GM10248 (cell line): ENCODE results near the gene EXOC3L1.

Experiments used
- CTCF ChIA-PET: fragments of 300-600 bp; sonication (Branson Sonifier 250); formaldehyde crosslinking; extraction: SDS; loops from one replicate; lab custom pipeline; 2021; ENCODE audit warnings: antibody characterized with exemption; lab: Yijun Ruan, JAX
- POLR2A ChIA-PET: fragments of 350-650 bp; sonication (Branson Sonifier 250); formaldehyde crosslinking; extraction: SDS; loops from one replicate; lab custom pipeline; 2020; ENCODE audit warnings: antibody characterized with exemption; lab: Yijun Ruan, JAX
- DNase-seq: peaks from one replicate; pipeline ENCODE4 v3.0.0; 2012; ENCODE audit errors: extremely low spot score
- CTCF ChIP-seq: IDR thresholded peaks from 2 replicates; pipeline ENCODE4 v1.5.1; 2012; ENCODE audit warnings: mild to moderate bottlenecking, low read depth; ENCODE audit errors: extremely low read depth, missing control alignments, control extremely low read depth

The EXOC3L1 gene

GRCh38 chr16:67210069-67210937 is 20.4 kb upstream of the EXOC3L1 start:
- CTCF ChIA-PET: interaction anchor here (0.8 to 2.5 kb wide), 3 partner anchors 15 to 218 kb away, joined by 3 to 6 read pairs (median 4); no protein-coding TSS in a partner anchor
- POLR2A ChIA-PET: interaction anchor here (1.0 kb wide), 1 partner anchor 12 kb away, joined by 4 read pairs; no protein-coding TSS in a partner anchor
- TF ChIP-seq CTCF: no peak
- no peak for DNase-seq

GRCh38 chr16:67209565-67209964 is 19.6 kb upstream of the EXOC3L1 start:
- no peak for DNase-seq
- ChIA-PET CTCF (interaction anchor here (1.3 to 2.5 kb wide), 4 partner anchors 15 to 54 kb away, joined by 4 to 6 read pairs (median 4); partner anchors contain the start of genes FBXL8 and TRADD), POLR2A (no interaction called here)
- no peak for TF ChIP-seq CTCF

GRCh38 chr16:67208154-67208896 is 18.4 kb upstream of the EXOC3L1 start:
- TF ChIP-seq CTCF: no peak
- CTCF ChIA-PET: interaction anchor here (0.6 to 2.5 kb wide), 6 partner anchors 11 to 75 kb away, joined by 3 to 8 read pairs (median 4); partner anchors contain the start of genes FBXL8 and TRADD
- POLR2A ChIA-PET: interaction anchor here (0.6 kb wide), 1 partner anchor 117 kb away, joined by 5 read pairs; no protein-coding TSS in a partner anchor
- DNase-seq: no peak

- no peak for TF ChIP-seq CTCF
- POLR2A ChIA-PET: interaction anchor here (0.6 kb wide), 1 partner anchor 118 kb away, joined by 5 read pairs; no protein-coding TSS in a partner anchor
- CTCF ChIA-PET: interaction anchor here (0.6 to 1.4 kb wide), 2 partner anchors 10 to 74 kb away, joined by 3 to 8 read pairs; no protein-coding TSS in a partner anchor
- DNase-seq: no peak
Measured at GRCh38 chr16:67207249-67208091, 17.5 kb upstream of the EXOC3L1 start.

- DNase-seq: no peak
- no peak for TF ChIP-seq CTCF
- ChIA-PET CTCF (interaction anchor here (1.2 to 1.4 kb wide), 2 partner anchors 9 to 14 kb away, joined by 5 to 8 read pairs; no protein-coding TSS in a partner anchor), POLR2A (no interaction called here)
Measured at GRCh38 chr16:67206838-67207248, 16.9 kb upstream of the EXOC3L1 start.
